NCI-H128 (cell line): ENCODE results near the gene CETP.

Experiments
- DNase-seq: peaks from one replicate; lab custom pipeline; 2025; ENCODE audit not compliant: unreplicated experiment; lab: John Stamatoyannopoulos, UW

CETP gene

GRCh38 chr16:57016831-57017230 lies 55.1 kb downstream of the CETP start:
- DNase-seq = no peak

GRCh38 chr16:57017251-57017650 lies 55.5 kb downstream of the CETP start:
- no peak for DNase-seq

GRCh38 chr16:57019746-57020145 lies 58.0 kb downstream of the CETP start:
- DNase-seq = no peak

- no peak for DNase-seq
Measured at GRCh38 chr16:57020651-57021050, 58.9 kb downstream of the CETP start.

GRCh38 chr16:57021757-57022156 lies 60.0 kb downstream of the CETP start:
- DNase-seq = no peak

GRCh38 chr16:57022445-57022844 lies 60.7 kb downstream of the CETP start:
- DNase-seq = no peak

- DNase-seq = no peak
Measured at GRCh38 chr16:57023541-57024249, 61.9 kb downstream of the CETP start.

GRCh38 chr16:57024894-57025680 lies 63.3 kb downstream of the CETP start:
- no peak for DNase-seq

- DNase-seq = no peak
Measured at GRCh38 chr16:57025941-57026777, 64.4 kb downstream of the CETP start.

GRCh38 chr16:57026778-57027062 lies 65.0 kb downstream of the CETP start:
- DNase-seq = no peak

- DNase-seq = no peak
Measured at GRCh38 chr16:57027067-57027466, 65.3 kb downstream of the CETP start.

- no peak for DNase-seq
Measured at GRCh38 chr16:57028086-57028485, 66.3 kb downstream of the CETP start.

GRCh38 chr16:57029161-57030160 lies 67.7 kb downstream of the CETP start:
- DNase-seq = no peak

- DNase-seq = no peak
Measured at GRCh38 chr16:57030346-57030902, 68.7 kb downstream of the CETP start.

- DNase-seq = no peak
Measured at GRCh38 chr16:57031156-57031555, 69.4 kb downstream of the CETP start.

- DNase-seq = no peak
Measured at GRCh38 chr16:57032346-57032745, 70.6 kb downstream of the CETP start.

- DNase-seq = no peak
Measured at GRCh38 chr16:57032931-57033330, 71.2 kb downstream of the CETP start.
